NOMO-1 (cell line): Measurements from ENCODE around the gene DEF6.
A peak's percentile ranks its signal among the peaks of the same experiment; 100 is the strongest.

Experiments used
- DNase-seq, 2 experiments: peaks; one replicate each; lab custom pipeline; 2025; ENCODE audit not compliant: unreplicated experiment in 2 of 2; lab: John Stamatoyannopoulos, UW

DEF6 gene

GRCh38 chr6:35342258-35343091 lies 44.9 kb downstream of the DEF6 start, which contains the start of gene PPARD:
Gene PPARD (plus strand): TSS chr6:35342558. CDS start chr6:35411088, 68,530 bp downstream.
- DNase-seq = peak; percentile 91 to 97

DNA sequence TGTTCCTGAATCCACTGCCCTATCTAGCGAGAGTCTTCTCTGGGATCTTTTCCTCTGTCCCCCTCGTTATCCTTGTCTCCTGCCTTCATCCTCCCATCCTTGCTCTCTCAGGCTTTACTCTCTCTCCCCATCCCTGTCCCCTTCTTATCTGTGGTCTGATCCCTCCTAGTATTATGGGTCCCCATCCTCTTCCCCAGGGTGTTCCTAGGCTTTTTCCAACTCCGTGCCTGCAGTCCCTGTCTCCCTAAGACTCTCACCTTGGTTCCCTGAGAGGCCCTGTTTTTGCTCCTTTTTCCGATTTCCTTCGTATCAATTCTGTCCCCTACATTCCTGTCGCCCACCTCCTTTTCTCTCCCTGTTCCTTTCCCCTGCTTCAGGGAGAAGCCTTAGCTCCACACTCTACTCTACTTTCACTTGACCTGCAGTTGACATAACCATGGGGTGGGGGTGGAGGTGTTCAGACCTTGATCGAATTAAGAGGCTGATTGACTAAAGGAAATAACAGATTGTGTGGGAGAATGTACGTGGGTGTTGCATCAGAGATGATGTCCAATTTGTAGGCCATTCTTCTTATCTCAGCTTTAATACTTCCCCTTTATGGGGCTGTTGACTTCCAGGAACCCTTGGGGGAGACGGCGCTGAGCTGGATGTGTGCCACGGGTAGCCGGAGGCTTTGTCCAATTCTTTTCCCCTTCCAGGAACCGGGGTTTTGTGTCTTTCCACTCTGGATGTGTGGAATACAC lies 45.6 kb downstream of the DEF6 start:
- DNase-seq = peak; percentile 54 to 76

DNA sequence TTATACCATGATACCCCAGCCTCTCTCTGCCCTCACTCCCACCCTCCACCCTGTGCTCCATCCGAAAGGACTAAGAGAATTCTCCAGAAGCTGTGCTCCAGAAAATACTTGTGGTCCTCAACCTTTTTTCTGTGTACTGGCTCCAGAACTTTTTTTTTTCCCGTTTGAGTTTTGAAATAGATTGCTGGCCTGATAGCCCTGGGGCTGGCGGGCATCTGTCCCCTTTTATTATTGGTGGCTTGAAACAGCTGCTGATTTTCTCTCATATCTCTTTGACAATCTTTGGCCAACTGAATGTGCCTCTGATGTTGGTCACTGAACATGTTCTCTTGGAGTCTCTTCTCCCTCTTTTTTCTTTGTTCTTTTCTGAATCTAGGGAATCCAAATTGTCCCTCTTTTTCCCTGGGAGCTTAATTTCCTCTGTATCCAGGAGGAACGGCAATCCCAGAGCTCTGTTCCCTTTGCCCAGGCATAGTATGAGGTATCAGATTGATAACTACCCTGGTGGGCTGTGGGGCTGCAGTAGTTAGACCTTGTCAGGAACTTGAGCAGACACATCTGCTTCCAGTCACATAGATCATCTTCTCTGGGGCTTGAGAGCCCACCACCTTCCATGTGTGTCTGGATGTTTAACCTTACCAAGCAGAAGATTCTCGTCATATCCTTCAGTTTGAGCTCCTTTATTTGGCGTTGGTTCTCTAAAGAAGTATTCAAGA lies 46.4 kb downstream of the DEF6 start:
- no peak for DNase-seq

GRCh38 chr6:35351422-35351821 lies 53.8 kb downstream of the DEF6 start:
- no peak for DNase-seq

DNA sequence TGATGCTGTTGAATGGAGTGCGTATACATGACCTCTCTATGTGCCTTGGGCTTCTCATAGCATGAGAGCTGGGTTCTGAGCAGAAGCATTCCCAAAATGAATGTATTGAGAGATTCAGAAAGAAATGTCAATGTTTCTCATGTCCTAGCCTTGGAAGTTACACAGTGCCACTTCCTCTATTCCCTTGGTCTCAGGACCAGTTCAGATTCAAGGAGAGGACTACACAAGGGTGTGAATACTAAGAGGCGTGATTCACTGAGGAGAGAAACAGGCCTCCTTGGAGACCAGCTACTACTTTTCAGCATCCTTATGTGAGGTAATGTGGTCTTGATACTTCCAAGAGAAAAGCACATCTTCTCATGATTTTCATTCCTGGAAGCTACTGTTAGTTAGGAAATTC lies 55.1 kb downstream of the DEF6 start:
- no peak for DNase-seq

DNA sequence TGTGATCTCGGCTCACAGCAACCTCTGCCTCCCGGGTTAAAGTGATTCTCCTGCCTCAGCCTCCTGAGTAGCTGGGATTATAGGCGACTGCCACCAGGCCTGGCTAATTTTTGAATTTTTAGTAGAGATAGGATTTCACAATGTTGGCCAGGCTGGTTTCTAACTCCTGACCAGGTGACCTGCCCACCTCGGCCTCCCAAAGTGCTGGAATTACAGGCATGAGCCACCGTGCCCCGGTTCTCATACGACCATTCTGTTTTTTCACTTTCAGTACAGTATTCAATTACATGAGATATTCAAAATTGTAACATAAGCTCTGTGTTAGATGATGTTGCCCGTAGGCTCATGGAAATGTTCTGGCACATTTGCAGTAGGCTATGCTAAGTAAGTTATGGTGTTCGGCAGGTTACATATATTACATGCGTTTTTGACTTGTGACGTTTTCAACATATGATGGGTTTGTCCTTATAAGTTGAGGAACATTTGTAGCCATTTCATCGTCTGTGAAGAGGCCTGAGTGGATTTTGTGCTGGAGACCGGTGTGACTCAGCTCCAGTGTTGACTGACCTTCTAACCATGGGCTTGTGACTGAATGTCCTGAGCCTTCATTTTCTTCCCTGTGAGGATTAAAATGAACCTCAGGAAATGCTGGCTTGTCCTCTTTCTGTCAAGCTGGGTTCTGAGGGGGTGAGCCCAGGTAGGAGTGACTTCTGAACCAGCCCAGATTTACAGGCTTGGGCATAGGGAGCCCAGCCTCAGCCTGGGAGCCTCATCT lies 56.9 kb downstream of the DEF6 start:
- DNase-seq = no peak

DNA sequence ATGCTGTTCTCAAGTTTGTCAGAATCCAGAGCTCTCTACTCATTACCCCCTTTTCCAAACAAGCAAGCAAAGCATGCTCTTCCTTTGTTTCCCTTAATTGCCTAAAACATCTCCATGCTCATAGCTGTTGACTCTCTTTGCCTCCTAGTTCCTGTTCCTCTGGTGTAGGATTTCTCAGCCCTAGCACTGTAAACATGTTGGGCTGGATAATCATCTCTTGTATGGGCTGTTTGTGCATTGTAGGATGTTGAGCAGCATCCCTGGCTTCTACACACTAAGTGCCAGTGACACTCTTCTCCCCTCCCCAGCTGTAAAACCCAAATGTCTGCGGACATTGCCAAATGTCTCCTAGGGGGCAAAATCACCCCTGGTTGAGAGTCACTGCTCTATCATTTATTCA lies 58.8 kb downstream of the DEF6 start:
- no peak for DNase-seq

GRCh38 chr6:35357677-35358076 lies 60.1 kb downstream of the DEF6 start:
- DNase-seq = no peak

DNA sequence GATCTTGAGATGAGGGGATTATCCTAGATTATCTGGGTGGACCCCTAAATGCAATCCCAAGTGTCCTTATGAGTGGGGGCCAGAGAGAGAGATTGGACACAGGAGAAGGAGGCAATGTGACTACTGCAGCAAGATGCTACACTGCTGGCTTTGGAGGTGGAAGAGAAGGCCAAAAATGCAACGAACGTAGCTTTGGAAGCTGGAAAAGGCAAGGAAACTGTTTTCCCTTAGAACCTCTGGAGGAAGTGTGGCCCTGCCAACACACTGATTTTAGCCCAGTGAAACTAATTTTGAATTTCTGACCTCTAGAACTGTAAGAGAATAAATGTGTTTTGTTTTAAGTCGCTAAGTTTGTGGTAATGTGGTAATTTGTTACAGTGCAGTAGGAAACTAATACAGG lies 60.5 kb downstream of the DEF6 start:
- DNase-seq = no peak

- no peak for DNase-seq
These were observed 61.7 kb downstream of the DEF6 start for GRCh38 chr6:35359346-35359743.

- DNase-seq = no peak
These were observed 62.2 kb downstream of the DEF6 start for GRCh38 chr6:35359744-35360348.

- no peak for DNase-seq
These were observed 62.9 kb downstream of the DEF6 start for GRCh38 chr6:35360349-35361138.

DNA sequence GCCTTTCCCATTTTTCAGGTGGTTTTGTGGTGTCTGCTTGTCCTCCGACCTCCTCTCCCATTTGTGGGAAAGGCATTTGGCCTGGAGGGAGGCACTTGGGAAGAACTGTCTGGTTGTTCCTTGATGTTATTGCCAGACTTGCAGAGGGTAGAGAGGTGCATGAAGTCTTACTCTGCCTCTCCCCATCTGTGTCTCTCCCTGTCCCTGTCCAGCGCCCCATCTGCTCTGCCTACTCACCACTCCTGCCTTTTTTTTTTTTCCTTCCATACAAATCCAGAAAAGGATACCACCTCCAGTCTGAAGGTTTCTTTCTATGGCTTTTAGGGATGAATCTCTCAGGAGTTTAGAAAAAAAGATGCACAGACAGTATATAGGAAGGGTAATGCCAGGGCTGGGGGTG lies 64.6 kb downstream of the DEF6 start:
- DNase-seq = no peak

GRCh38 chr6:35363293-35363750 lies 65.7 kb downstream of the DEF6 start:
- DNase-seq = peak; percentile 87 to 92

DNA sequence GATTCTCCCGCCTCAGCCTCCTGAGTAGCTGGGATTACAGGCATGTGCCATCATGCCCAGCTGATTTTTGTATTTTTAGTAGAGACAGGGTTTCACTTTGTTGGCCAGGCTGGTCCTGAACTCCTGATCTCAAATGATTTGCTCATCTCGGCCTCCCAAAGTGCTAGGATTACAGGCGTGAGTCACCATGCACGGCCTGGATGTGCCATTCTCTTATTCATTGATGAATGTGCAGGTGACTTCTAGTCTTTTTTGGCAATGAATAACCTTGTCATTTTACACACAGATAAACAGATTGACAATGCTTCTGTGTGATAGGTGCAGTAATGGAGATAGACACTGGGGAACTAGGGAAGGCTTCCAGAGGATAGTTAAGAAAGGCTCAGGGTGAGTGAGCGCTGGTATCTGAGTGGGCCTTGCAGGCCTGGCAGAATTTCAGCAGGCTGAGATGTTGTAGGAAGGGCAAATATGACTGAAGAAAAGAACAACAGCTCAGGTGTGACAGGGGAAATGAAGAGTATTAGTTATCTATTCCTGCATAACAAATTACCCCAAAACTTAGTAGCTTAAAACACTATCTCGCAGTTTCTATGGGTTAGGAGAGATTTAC lies 68.1 kb downstream of the DEF6 start:
- no peak for DNase-seq

DNA sequence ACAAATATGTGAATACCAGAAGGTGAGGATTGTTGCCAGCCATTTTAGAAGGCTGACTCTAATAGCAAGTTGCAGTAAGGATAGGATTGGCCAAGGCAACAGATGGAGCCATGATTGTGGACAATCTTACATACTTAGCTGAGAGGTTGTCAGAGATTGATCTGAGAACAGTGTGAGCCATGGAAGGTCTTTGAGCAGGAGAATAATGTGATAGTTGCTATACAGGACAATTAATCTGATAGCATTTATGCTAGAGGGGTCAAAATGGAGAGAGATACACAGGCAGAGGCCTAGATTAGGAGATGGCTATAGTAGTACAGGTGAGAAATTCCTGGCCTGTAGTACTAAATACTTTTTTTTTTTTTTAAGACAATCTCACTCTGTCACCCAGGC lies 68.6 kb downstream of the DEF6 start:
- DNase-seq = no peak

GRCh38 chr6:35367646-35368037 lies 70.0 kb downstream of the DEF6 start:
- no peak for DNase-seq

DNA sequence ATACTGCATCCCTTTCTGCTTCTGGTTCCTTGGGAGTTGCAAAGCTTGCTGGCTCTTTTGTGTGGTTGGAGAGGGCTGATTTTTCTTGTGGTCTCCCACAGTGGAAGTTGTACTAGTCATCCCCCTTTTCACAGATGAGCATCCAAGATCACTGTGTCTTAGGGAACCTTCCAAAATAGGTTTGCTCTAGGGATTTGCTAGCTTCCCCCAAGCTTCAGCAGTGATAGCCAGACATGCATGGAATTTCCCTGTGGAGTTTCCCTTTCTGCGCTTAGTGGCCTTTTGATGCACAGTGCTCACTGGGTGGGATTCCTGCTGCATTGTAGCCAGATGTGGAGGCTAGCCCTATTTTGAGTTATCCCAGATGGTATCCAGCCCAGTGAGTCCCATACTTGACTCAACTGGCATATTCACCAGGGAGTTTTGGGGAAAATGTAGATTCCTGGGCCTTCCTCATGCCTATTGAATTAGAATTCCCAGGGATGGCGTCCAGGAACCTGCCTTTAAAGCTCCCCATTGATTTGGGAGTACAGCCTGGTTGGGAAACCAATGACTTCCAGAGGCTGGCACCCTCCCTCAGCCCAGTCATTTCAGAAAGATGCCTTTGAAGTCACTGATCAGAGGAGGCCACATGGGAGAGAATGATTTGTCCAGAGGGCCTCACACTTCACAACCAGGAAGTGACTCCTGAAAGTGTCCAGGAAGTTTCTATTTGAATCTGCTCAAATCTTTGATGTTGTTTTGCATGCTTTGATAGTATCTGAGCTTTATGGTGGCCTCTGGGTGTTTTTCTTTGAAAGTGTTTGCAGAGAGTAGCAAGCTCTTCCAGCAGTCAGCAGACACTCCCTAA lies 70.6 kb downstream of the DEF6 start:
- no peak for DNase-seq
